Ovary (tissue), 3 donors: ENCODE measurements around the gene SCRN3.

Source experiments
- CTCF ChIP-seq, 3 donors: fragments of 450-650 bp in 2 of 3; fragments of 200-600 bp in 1 of 3; IDR thresholded peaks; one replicate each; pipeline versions ENCODE4 v1.5.1 to v1.8.0; 2016 to 2022; ENCODE audit warnings: antibody characterized with exemption in 3 of 3, mild to moderate bottlenecking in 1 of 3
- EP300 ChIP-seq: sonication (generic); formaldehyde crosslinking; IDR thresholded peaks from one replicate; pipeline ENCODE4 v1.6.1; 2017; ENCODE audit warnings: antibody characterized with exemption
- donor health status: DM: no; HTN: no; CAD: no.

- TF ChIP-seq EP300, result no peak
- TF ChIP-seq CTCF (IDR thresholded peaks at IDR 0.05), result no peak
Observed at GRCh38 chr2:174445248-174445647, 49.7 kb downstream of the SCRN3 start.
